ENCODE results near the gene TCF3. TPM values are rescaled to one million over a fixed set of nuclear protein-coding genes. Genes with fewer than 3 reads are reported as not detected.
"Not testable (repeated sequence)": the region's sequence is repeated elsewhere in the genome, so short reads cannot be mapped to it uniquely, and the experiment has no call there.

The TCF3 gene
- total RNA-seq: 10 to 100 TPM; 24.1 to 25.8 TPM
- long read RNA-seq, partial matches to known transcripts: 1 of 4 reads
- long read RNA-seq, other reads (novel, unspliced or antisense): 3 of 4 reads

- ATAC-seq: peak; percentile 99
- intact Hi-C loops (cut with DNase I): no loop called here
- peak; percentile 98 for DNase-seq
Measured at GRCh38 chr19:1652471-1653299, at the start of gene TCF3. Gene TCF3, minus strand, starts transcription at chr19:1652615. Its CDS starts 2,367 bp downstream, at chr19:1650248.

GRCh38 chr19:1700733-1701663, 48.6 kb upstream of the TCF3 start:
- ATAC-seq: no peak
- DNase-seq: no peak
- intact Hi-C loops (cut with DNase I): no loop called here

- no peak for DNase-seq
- intact Hi-C loops (cut with DNase I): no loop called here
- no peak for ATAC-seq
Measured at GRCh38 chr19:1699998-1700732, 47.8 kb upstream of the TCF3 start.

- DNase-seq: no peak
- ATAC-seq: no peak
- intact Hi-C loops (cut with DNase I): no loop called here
Measured at GRCh38 chr19:1699386-1699785, 47.0 kb upstream of the TCF3 start.

- no peak for DNase-seq
- no peak for ATAC-seq
- intact Hi-C loops (cut with DNase I): no loop called here
Measured at GRCh38 chr19:1698636-1699035, 46.2 kb upstream of the TCF3 start.

GRCh38 chr19:1695481-1695880, 43.1 kb upstream of the TCF3 start:
- intact Hi-C loops (cut with DNase I); ATAC-seq; DNase-seq: not testable (repeated sequence)

GRCh38 chr19:1691589-1692290, 39.3 kb upstream of the TCF3 start:
- DNase-seq (no peak), ATAC-seq (no peak)
- intact Hi-C loops (cut with DNase I): no loop called here

- ATAC-seq: no peak
- peak; percentile 40 for DNase-seq
- intact Hi-C loops (cut with DNase I): no loop called here
Measured at GRCh38 chr19:1690699-1691307, 38.4 kb upstream of the TCF3 start.

- intact Hi-C loops (cut with DNase I): not testable (repeated sequence)
Measured at GRCh38 chr19:1685785-1686184, 33.4 kb upstream of the TCF3 start.

GRCh38 chr19:1685046-1685445, 32.6 kb upstream of the TCF3 start:
- ATAC-seq: no peak
- DNase-seq: no peak
- intact Hi-C loops (cut with DNase I): no loop called here

More at GRCh38 chr19:1685785-1686184, 33.4 kb upstream of the TCF3 start:
- ATAC-seq, DNase-seq: not testable (repeated sequence)

- intact Hi-C loops (cut with DNase I): no loop called here
- no peak for DNase-seq
- no peak for ATAC-seq
Measured at GRCh38 chr19:1684573-1684912, 32.1 kb upstream of the TCF3 start.

- no peak for ATAC-seq
- intact Hi-C loops (cut with DNase I): no loop called here
- no peak for DNase-seq
Measured at GRCh38 chr19:1683869-1684572, 31.6 kb upstream of the TCF3 start.

- no peak for DNase-seq
- no peak for ATAC-seq
- intact Hi-C loops (cut with DNase I): no loop called here
Measured at GRCh38 chr19:1680976-1681375, 28.6 kb upstream of the TCF3 start.

GRCh38 chr19:1678073-1678472, 25.7 kb upstream of the TCF3 start:
- intact Hi-C loops (cut with DNase I): no loop called here
- DNase-seq (no peak), ATAC-seq (no peak)

GRCh38 chr19:1676351-1677266, 24.2 kb upstream of the TCF3 start:
- ATAC-seq: no peak
- intact Hi-C loops (cut with DNase I): no loop called here
- DNase-seq: no peak

- ATAC-seq (no peak), DNase-seq (no peak)
- intact Hi-C loops (cut with DNase I): no loop called here
Measured at GRCh38 chr19:1675633-1676350, 23.4 kb upstream of the TCF3 start.

Data from left cardiac atrium (tissue), 4 donors.